Esophagus (tissue), 2 donors: Measurements from ENCODE around the gene GNB2. TPM values are rescaled to one million over a fixed set of nuclear protein-coding genes. Genes with fewer than 3 reads are reported as not detected.
"Not testable (repeated sequence)": the region's sequence is repeated elsewhere in the genome, so short reads cannot be mapped to it uniquely, and the experiment has no call there.

Experiments
- H3K27ac ChIP-seq, 2 donors: one replicate each; pipeline ENCODE4 v1.5.1; 2013; ENCODE audit warnings: low read depth in 2 of 2, mild to moderate bottlenecking in 2 of 2, inconsistent platforms in 1 of 2, low read length in 1 of 2, moderate library complexity in 1 of 2
- H3K27me3 ChIP-seq, 2 donors: one replicate each; pipeline ENCODE4 v1.6.1; 2013; ENCODE audit warnings: low read length in 2 of 2, control low read depth in 1 of 2, mild to moderate bottlenecking in 1 of 2; ENCODE audit not compliant: insufficient read depth in 2 of 2, control insufficient read depth in 1 of 2
- H3K36me3 ChIP-seq, 2 donors: one replicate each; pipeline ENCODE4 v1.6.1; 2013; ENCODE audit warnings: low read length in 1 of 2; ENCODE audit not compliant: control insufficient read depth in 2 of 2, insufficient read depth in 2 of 2
- H3K4me1 ChIP-seq, 2 donors: one replicate each; pipeline ENCODE4 v1.6.1; 2013; ENCODE audit warnings: low read length in 1 of 2; ENCODE audit not compliant: control insufficient read depth in 2 of 2, insufficient read depth in 2 of 2
- H3K4me3 ChIP-seq, 2 donors: one replicate each; pipeline ENCODE4 v1.5.1; 2013; ENCODE audit warnings: low read length in 2 of 2, mild to moderate bottlenecking in 2 of 2, low read depth in 1 of 2, moderate library complexity in 1 of 2
- H3K9me3 ChIP-seq, 2 donors: one replicate each; pipeline ENCODE4 v1.6.1; 2013; ENCODE audit warnings: mild to moderate bottlenecking in 2 of 2, low read depth in 1 of 2, low read length in 1 of 2, moderate library complexity in 1 of 2; ENCODE audit not compliant: control insufficient read depth in 2 of 2, insufficient read depth in 1 of 2
- WGBS, 2 donors: extraction: QIAGEN DNeasy Blood & Tissue Kit; methylation state at CpG; one replicate each; pipeline ENCODE4 v1.1.7; 2013; 5-methylcytosine and 5-hydroxymethylcytosine counted together
- polyA plus RNA-seq, 2 donors: library from polyadenylated mRNA; stranded (reverse); fragments of 200-250 nt; gene quantifications; one replicate each; pipeline ENCODE4 v1.2.3, GENCODE V29; 2013
- donor health status: healthy with polysubstance abuse.
- donor health status: Bipolar disorder and iron deficiency.

Gene GNB2
- polyA plus RNA-seq, 2 donors = 147 to 284 TPM

GRCh38 chr7:100708395-100708794 is 34.9 kb downstream of the GNB2 start:
- Histone ChIP-seq H3K36me3 (peaks cover 2 to 4% of the 10 kb centered on the region in 2 donors), H3K4me1 (peaks cover 4 to 12% of the 10 kb centered on the region in 2 donors), H3K27ac (no peak overlapping the region), H3K27me3 (no peaks in the 10 kb centered on the region), H3K9me3 (no peaks in the 10 kb centered on the region), H3K4me3 (no peak overlapping the region)
- 84 to 91% methylated on average over 6 of the region's 6 CpGs for WGBS, 2 donors

GRCh38 chr7:100710452-100710851 is 36.9 kb downstream of the GNB2 start:
- no peak overlapping the region for H3K27ac ChIP-seq
- H3K36me3 ChIP-seq = peaks cover 2 to 4% of the 10 kb centered on the region in 2 donors
- H3K4me1 ChIP-seq = peaks cover 4 to 10% of the 10 kb centered on the region in 2 donors
- H3K4me3 ChIP-seq = no peak overlapping the region
- no peaks in the 10 kb centered on the region for H3K27me3 ChIP-seq
- no peaks in the 10 kb centered on the region for H3K9me3 ChIP-seq
- WGBS, 2 donors = 72 to 75% methylated on average over 4 of the region's 4 CpGs

DNA sequence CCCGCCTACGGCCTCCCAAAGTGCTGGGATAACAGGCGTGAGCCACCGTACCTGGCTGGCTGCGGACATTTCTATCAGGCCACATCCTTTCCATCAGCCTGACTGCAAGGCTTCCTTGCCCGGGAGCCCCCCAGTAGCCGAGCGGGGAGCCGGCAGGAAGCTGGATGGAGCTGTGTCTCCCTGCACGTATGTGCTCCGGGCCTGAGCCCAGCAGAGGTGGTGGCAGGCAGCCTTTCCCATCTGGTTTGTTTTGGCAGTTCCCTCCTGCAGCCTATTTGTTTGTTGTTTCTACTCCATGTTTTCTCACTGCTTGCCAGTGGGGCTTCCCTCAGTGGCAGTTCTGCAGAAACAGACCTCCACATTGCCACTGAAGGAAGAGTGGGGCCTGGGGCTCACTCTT is 37.8 kb downstream of the GNB2 start:
- Histone ChIP-seq H3K4me1 (peaks cover 4 to 10% of the 10 kb centered on the region in 2 donors), H3K36me3 (peaks cover 2 to 4% of the 10 kb centered on the region in 2 donors), H3K9me3 (no peaks in the 10 kb centered on the region), H3K27me3 (no peaks in the 10 kb centered on the region), H3K4me3 (no peak overlapping the region), H3K27ac (no peak overlapping the region)
- 77 to 82% methylated on average over 11 of the region's 11 CpGs for WGBS, 2 donors

GRCh38 chr7:100714725-100715124 is 41.2 kb downstream of the GNB2 start:
- Histone ChIP-seq H3K27ac (no peak overlapping the region), H3K4me1 (no peaks in the 10 kb centered on the region), H3K4me3 (no peak overlapping the region), H3K36me3 (no peaks in the 10 kb centered on the region), H3K27me3 (no peaks in the 10 kb centered on the region), H3K9me3 (no peaks in the 10 kb centered on the region)
- 69% methylated on average over 8 of the region's 8 CpGs for WGBS, 2 donors

DNA sequence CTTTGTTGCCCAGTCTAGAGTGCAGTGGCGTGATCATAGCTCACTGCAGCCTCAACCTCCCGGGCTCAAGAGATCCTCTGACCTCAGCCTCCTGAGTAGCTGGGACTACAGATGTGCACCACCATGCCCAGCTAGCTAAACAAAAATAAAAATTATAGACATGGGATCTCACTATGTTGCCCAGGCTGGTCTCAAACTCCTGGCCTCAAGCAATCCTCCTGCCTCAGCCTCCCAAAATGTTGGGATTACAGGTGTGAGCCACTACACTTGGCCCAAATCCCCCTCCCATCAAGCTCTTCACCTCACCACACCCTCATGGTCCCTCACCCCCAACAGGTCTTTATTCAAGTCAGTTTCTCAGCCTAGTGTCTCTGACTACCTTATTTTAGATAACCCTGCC is 43.5 kb downstream of the GNB2 start:
- not testable (repeated sequence) for H3K27ac ChIP-seq, H3K9me3 ChIP-seq, H3K4me1 ChIP-seq, H3K27me3 ChIP-seq, H3K4me3 ChIP-seq, H3K36me3 ChIP-seq
- 93 to 97% methylated on average over 2 of the region's 2 CpGs for WGBS, 2 donors

DNA sequence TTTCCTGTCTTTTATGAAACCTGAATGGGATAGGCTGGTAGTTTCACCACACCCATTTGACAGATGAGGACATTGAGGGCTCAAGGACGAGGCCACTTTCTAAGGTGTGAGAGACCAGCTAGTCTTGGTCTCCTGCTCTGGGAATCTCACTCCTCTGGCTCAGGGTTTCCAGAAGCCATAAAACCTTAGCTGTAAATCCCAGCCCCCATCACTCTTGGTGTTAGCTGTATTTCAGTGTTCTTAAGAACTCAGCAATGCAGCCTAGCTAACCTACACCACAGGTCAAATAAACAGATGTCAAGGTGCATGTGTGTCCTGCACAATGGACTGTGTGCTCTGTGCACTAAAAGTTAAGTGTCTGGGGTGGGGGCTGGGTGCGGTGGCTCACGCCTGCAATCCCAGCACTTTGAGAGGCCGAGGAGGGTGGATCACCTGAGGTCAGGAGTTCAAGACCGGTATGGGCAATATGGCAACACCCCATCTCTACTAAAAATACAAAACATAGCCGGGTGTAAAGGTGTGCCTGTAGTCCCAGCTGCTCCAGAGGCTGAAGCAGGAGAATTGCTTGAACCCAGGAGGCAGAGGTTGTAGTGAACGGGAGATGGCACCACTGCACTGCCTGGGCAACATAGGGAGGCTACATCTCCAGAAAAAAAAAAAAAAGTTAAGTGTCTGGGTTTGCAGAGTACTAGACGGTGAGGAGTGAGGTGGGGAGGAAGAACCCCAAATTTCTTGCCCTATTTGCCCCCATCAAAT is 46.2 kb downstream of the GNB2 start:
- H3K36me3 ChIP-seq = no peaks in the 10 kb centered on the region
- H3K9me3 ChIP-seq = no peaks in the 10 kb centered on the region
- WGBS, 2 donors = 39 to 55% methylated on average over 8 of the region's 8 CpGs
- H3K4me3 ChIP-seq = no peak overlapping the region
- peaks cover 0 to 9% of the 10 kb centered on the region in 2 donors for H3K27me3 ChIP-seq
- H3K4me1 ChIP-seq = peaks cover 3 to 5% of the 10 kb centered on the region in 2 donors
- no peak overlapping the region for H3K27ac ChIP-seq

GRCh38 chr7:100720279-100720670 is 46.7 kb downstream of the GNB2 start, which contains the start of gene EPO:
EPO (plus strand) TSS chr7:100720468; CDS start chr7:100720981, 513 bp downstream.
- peaks cover 0 to 9% of the 10 kb centered on the region in 2 donors for H3K27me3 ChIP-seq
- WGBS, 2 donors = 2 to 6% methylated on average over 18 to 21 of the region's 21 CpGs
- H3K4me1 ChIP-seq = peaks cover 3 to 5% of the 10 kb centered on the region in 2 donors
- H3K27ac ChIP-seq = no peak within 1 kb of the TSS
- H3K36me3 ChIP-seq = no peaks in the 10 kb centered on the region
- peak within 1 kb of the TSS in 1 of 2 donors; percentile 12 for H3K4me3 ChIP-seq
- H3K9me3 ChIP-seq = no peaks in the 10 kb centered on the region

GRCh38 chr7:100720671-100721504 is 47.3 kb downstream of the GNB2 start:
- no peaks in the 10 kb centered on the region for H3K9me3 ChIP-seq

GRCh38 chr7:100721505-100721812 is 47.9 kb downstream of the GNB2 start:
- no peaks in the 10 kb centered on the region for H3K36me3 ChIP-seq
- no peak overlapping the region for H3K27ac ChIP-seq
- 80 to 83% methylated on average over 8 of the region's 8 CpGs for WGBS, 2 donors
- peaks cover 0 to 9% of the 10 kb centered on the region in 2 donors for H3K27me3 ChIP-seq
- H3K4me1 ChIP-seq = peaks cover 3 to 5% of the 10 kb centered on the region in 2 donors
- H3K4me3 ChIP-seq = no peak overlapping the region
- H3K9me3 ChIP-seq = no peaks in the 10 kb centered on the region

More at GRCh38 chr7:100720671-100721504, 47.3 kb downstream of the GNB2 start:
- Histone ChIP-seq H3K4me1 (peaks cover 3 to 5% of the 10 kb centered on the region in 2 donors), H3K27me3 (peaks cover 0 to 9% of the 10 kb centered on the region in 2 donors), H3K36me3 (no peaks in the 10 kb centered on the region), H3K27ac (no peak overlapping the region), H3K4me3 (peak overlapping the region in 1 of 2 donors; percentile 12)
- WGBS, 2 donors = 5% methylated on average over 54 to 56 of the region's 56 CpGs
